Fibroblast of the aortic adventitia (primary cell): Measurements from ENCODE around the gene AMMECR1. TPM values are rescaled to one million over a fixed set of nuclear protein-coding genes. Genes with fewer than 3 reads are reported as not detected.
A peak's percentile ranks its signal among the peaks of the same experiment; 100 is the strongest.

Experiments used
- DNase-seq: peaks from one replicate; pipeline ENCODE4 v3.0.0-alpha.2; 2010; ENCODE audit warnings: low read depth
- H3K4me3 ChIP-seq: 2 replicates; pipeline ENCODE4 v1.5.1; 2011; ENCODE audit warnings: low read depth, mild to moderate bottlenecking, control low read depth, low read length, moderate library complexity
- total RNA-seq: library from RNA; depleted of rRNA; stranded (reverse); fragments of >200 nt; gene quantifications from 2 replicates; pipeline ENCODE4 v1.2.3, GENCODE V29; 2012; ENCODE audit warnings: low replicate concordance
- TF ChIP-seq, protein P1 (sequence below): IDR thresholded peaks from 2 replicates; pipeline ENCODE4 v1.5.1; 2011; ENCODE audit warnings: mild to moderate bottlenecking, low read length, control low read depth, inconsistent platforms; ENCODE audit not compliant: insufficient read depth

AMMECR1 gene
- total RNA-seq, 1 donor: 24.8 TPM

DNA sequence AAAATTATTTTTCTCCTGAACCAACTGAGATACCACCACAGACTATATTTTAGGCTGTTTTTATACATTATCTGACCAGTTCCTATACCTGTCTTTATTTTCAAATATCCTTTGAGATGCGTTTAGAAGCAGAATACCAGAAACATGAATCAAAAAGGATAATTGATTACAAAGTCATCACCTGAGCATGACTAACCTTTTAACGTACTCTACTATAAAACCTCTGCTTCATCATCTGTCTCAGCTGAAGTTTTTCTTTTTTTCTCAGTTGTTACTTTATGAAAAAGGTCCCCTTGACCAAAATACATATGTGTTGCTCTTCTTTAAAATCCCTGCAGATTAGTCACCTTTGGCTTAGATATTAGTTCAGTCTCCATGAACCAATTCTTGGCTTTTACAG, 109.8 kb downstream of the AMMECR1 start:
- H3K4me3 ChIP-seq: no peak overlapping the region
- TF ChIP-seq, protein P1, sequence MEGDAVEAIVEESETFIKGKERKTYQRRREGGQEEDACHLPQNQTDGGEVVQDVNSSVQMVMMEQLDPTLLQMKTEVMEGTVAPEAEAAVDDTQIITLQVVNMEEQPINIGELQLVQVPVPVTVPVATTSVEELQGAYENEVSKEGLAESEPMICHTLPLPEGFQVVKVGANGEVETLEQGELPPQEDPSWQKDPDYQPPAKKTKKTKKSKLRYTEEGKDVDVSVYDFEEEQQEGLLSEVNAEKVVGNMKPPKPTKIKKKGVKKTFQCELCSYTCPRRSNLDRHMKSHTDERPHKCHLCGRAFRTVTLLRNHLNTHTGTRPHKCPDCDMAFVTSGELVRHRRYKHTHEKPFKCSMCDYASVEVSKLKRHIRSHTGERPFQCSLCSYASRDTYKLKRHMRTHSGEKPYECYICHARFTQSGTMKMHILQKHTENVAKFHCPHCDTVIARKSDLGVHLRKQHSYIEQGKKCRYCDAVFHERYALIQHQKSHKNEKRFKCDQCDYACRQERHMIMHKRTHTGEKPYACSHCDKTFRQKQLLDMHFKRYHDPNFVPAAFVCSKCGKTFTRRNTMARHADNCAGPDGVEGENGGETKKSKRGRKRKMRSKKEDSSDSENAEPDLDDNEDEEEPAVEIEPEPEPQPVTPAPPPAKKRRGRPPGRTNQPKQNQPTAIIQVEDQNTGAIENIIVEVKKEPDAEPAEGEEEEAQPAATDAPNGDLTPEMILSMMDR: no peak
- DNase-seq: no peak

- TF ChIP-seq, protein P1: no peak
- H3K4me3 ChIP-seq: no peak overlapping the region
- DNase-seq: peak; percentile 59
Measured at GRCh38 chrX:110204986-110205385, 112.9 kb downstream of the AMMECR1 start.

GRCh38 chrX:110201799-110202198, 116.1 kb downstream of the AMMECR1 start:
- peak; percentile 6 for DNase-seq
- TF ChIP-seq, protein P1: no peak
- H3K4me3 ChIP-seq: no peak overlapping the region

DNA sequence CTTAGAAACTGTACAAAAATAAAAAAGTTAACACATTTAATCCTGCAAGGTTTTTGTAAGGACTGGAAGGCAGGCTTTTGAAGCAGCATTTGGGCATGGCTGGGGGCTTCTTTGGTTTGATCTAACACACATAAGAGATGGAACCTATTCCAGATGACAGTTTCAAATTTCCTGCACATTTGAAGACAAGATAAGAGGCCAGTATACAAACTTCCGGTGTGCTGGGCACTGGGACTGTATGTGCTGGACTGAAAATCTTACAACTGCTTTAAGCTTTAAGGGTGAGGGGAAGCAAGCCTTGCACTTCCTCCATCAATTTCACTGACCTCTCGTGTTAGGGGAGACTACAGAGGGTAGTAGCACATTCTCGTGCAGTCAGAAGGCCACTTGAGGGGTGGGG, 122.9 kb downstream of the AMMECR1 start:
- TF ChIP-seq, protein P1: no peak
- DNase-seq: no peak
- no peak overlapping the region for H3K4me3 ChIP-seq

GRCh38 chrX:110192516-110192915, 125.4 kb downstream of the AMMECR1 start:
- TF ChIP-seq, protein P1: no peak

GRCh38 chrX:110188701-110189558, 129.0 kb downstream of the AMMECR1 start:
- TF ChIP-seq, protein P1: no peak
- no peak for DNase-seq
- H3K4me3 ChIP-seq: no peak overlapping the region

More at GRCh38 chrX:110192516-110192915, 125.4 kb downstream of the AMMECR1 start:
- DNase-seq: no peak
- no peak overlapping the region for H3K4me3 ChIP-seq

- TF ChIP-seq, protein P1: no peak
- no peak overlapping the region for H3K4me3 ChIP-seq
- no peak for DNase-seq
Measured at GRCh38 chrX:110183314-110183713, 134.6 kb downstream of the AMMECR1 start.
